Activated naive CD4-positive, alpha-beta T cell treated with anti-CD3 and anti-CD28 coated beads, Interleukin-2, amount 50 U/mL, for 72 hours (primary cell): ENCODE data around the gene ADAM8. TPM values are rescaled to one million over a fixed set of nuclear protein-coding genes. Genes with fewer than 3 reads are reported as not detected.

Experiments used
- ATAC-seq, 2 donors: fragments of 150-1000 bp; cut with Tn5 transposase; 2 replicates each; pipeline ENCODE4 v1.10.0; 2021; ENCODE audit warnings: mild to moderate bottlenecking in 2 of 2, moderate library complexity in 2 of 2
- DNase-seq, 2 donors: peaks; one replicate each; pipeline ENCODE4 v3.0.0; 2021 to 2022; ENCODE audit warnings: low spot score in 2 of 2
- H3K27ac Mint-ChIP-seq, 2 donors: one replicate each; pipeline ENCODE4 v1.8.0; 2022; ENCODE audit warnings: mild to moderate bottlenecking in 2 of 2, mixed read lengths in 2 of 2
- H3K36me3 Mint-ChIP-seq, 2 donors: one replicate each; pipeline ENCODE4 v1.8.0; 2022; ENCODE audit warnings: mixed read lengths in 2 of 2
- H3K9me3 Mint-ChIP-seq, 2 donors: one replicate each; pipeline ENCODE4 v1.8.0; 2022; ENCODE audit warnings: mixed read lengths in 2 of 2
- total RNA-seq, 2 donors: library from RNA; stranded (reverse); gene quantifications; one replicate each; pipeline ENCODE4 v1.2.3, GENCODE V29; 2022

The ADAM8 gene
- total RNA-seq, 2 donors from 2014 or later, result 101 to 201 TPM

DNA sequence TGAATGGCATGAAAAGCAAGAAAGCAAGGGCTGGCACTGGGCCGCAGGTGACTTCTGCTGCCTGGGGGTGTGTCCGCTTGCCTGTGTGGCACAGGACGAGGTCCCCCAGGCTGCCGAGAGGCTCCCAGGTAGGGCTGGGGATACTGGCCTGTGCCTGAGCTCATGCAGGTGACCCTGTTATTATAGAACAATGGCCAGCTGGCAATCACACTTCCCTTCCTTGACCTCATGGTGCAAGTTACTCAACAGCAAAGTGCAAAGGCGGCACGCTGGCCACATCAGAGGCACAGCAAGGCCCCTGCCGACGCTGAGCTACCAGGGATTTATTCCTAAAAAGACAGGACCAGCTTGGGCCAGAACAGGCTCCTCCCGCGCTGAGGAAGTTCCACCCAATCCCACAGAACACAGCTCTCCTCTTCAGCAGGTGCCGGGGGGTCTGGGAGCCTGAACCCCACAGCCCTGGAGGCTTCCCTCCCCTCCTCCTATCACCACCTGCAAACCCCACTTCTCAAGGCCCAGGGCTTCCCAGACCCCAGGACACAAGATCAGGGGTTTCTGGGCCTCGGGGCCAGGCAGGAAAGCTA, 1.4 kb upstream of the ADAM8 start:
- ATAC-seq (no peak), DNase-seq (no peak)
- Mint-ChIP-seq H3K9me3 (no peaks in the 10 kb centered on the region), H3K27ac (peak overlapping the region in 1 of 2 donors; percentile 59), H3K36me3 (peaks cover 6% of the 10 kb centered on the region in 2 donors)

DNA sequence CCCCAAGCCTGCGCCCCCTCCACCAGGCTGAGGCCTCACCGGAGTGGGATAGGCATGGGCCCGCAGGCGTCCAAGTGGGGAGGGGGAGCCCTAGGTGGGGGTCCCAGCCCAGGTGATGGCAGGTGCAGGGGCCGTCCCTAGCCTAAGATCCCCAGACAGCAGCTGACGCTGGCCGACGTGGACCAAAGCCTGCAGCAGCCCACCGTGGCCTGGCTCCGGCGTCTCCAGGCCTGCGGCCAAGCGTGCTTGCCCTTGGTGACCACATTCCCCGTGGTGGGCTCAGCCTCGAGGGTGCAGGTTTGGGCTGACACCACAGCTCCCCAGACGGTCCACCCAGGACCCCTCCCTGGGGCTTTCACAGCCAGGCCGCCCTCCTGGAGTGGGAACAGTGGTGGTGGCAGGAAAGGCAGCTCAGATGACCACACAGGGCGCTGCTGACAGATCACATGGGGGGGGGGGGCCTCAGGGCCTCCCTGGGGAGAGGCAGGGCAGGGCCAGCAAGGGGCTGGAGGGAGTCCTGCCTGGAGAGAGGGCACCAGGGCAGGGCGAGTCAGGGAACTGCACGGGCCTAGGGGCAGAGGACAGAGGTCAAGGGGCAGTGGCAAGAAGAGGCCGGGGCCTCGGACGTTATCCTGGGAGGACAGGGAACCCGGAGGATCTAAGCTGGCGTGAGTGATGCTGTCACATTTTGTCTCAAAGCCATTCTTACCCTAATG, 767 bp upstream of the ADAM8 start:
- no peak for ATAC-seq
- H3K36me3 Mint-ChIP-seq, result peaks cover 6% of the 10 kb centered on the region in 2 donors
- H3K9me3 Mint-ChIP-seq, result no peaks in the 10 kb centered on the region
- no peak for DNase-seq
- peak overlapping the region in 1 of 2 donors; percentile 59 for H3K27ac Mint-ChIP-seq

DNA sequence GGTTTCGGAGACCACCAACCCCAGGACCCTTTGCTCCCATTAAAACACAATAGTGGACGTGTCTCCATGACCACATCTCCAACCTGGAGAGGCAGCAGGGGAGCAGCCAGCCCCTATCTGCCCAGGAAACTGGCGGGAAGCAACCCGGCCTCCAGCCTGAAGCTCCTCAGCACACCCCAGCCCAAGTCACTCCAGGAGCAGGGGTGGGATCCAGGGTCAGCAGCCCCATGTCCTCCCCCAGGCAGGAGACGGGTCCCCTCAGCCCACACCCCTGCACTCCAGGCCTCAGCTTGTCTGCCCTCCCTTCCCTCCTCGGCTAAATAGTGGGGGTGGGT, 601 bp downstream of the ADAM8 start:
- peak overlapping the region; percentile 77 to 87 for H3K27ac Mint-ChIP-seq
- H3K9me3 Mint-ChIP-seq, result no peaks in the 10 kb centered on the region
- H3K36me3 Mint-ChIP-seq, result peaks cover 6% of the 10 kb centered on the region in 2 donors
- DNase-seq, result peak in 1 of 2 donors; percentile 21
- ATAC-seq, result peak in 1 of 2 donors; percentile 0

DNA sequence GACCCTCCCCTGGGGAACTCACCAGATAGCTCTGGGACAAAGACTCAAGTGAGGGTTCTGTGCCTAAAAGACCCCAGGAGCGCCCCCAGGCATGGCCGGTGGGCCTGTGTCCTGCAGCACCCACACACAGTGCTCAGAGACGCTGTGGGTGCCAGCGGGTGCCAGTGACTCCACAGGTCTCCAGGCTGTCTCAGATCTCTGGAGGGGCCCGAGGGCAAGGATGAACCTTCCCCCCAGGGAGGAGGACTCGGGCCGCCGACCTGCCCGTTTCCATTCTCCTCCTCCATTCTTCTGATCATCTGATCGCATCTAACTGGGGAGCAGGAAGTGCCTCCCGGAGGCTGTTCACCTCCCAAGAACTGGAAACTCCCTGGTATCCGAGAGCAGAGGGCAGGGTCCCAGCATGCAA, 980 bp downstream of the ADAM8 start:
- peaks cover 6% of the 10 kb centered on the region in 2 donors for H3K36me3 Mint-ChIP-seq
- ATAC-seq (peak; percentile 42 to 53), DNase-seq (peak in 1 of 2 donors; percentile 56)
- H3K27ac Mint-ChIP-seq, result peak overlapping the region; percentile 77 to 87
- H3K9me3 Mint-ChIP-seq, result no peaks in the 10 kb centered on the region

DNA sequence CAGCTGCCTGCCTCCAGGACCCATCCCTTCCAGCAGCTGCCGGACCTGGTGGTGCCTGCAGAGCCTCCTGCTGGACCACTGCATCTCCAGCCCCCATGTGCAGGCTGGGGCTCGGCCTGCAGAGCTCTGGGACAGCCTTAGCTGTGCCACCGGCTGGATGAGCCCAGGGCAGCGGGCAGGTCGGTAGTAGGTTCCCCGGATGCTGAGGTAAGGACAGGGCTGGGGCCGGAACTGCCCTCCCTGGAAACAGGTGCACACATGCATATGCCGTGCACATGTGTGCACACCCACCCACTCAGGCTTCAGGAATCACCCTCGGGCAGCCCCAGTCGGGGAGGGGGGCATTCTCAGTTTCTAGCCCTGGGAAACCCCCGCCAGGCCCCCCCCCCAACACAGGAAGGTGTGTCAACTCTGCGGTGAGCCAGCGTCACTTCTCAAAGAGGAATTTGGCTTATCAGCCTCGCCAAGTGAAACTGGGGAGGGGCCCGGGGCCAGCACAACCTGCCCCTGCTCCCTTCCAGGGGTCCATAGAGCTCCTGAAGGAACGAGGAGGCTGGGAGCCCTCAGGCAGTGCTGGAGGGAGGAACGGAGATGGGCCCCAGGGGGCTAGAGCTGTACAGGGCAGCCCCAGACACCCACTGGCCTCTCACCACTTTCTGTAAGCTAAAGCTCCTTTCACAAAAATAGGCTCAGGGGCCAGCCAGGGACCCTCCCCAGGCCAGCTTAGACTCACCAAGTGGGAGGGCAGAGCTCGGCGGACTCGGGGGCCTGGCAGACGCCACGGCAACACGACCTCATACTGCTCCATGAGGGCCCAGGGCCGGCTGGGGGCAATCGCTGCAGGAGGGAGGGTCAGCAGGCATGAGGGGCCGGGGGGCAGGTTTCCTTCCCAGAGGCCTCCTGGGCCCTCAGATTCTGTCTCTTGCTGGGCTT, 1.7 kb downstream of the ADAM8 start:
- H3K36me3 Mint-ChIP-seq, result peaks cover 6% of the 10 kb centered on the region in 2 donors
- no peaks in the 10 kb centered on the region for H3K9me3 Mint-ChIP-seq
- ATAC-seq, result peak; percentile 72 to 80
- peak overlapping the region; percentile 85 to 87 for H3K27ac Mint-ChIP-seq
- peak; percentile 59 to 91 for DNase-seq

DNA sequence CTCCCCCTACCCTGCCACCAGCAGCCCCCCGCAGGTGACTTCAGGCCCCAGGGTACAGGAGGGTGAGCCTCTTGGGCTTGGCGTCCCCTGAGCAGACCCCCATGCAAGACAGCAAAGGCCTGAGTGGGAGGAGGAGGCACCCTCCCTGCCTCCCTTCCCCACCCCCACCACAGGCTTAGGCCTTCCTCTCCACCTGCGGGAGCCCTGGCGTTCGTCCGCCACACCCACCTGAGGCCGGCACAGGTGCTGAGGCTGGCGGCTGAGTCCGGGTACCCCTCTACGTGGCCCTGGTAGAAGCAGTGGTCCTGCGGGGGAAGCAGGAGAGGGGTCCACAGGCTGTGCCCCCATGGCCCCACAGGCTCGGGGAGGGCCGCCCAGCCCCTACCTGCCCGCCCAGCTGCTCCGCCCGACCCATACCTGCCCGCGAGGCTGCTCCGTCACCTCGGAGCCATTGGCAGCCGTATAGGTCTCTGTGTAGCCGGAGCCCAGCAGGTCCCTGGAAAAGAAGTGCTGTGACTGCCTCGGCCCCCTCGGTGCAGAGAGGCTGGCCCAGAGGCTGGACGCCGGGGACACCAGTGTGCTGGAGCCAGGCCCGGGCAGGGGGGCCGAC, 3.0 kb downstream of the ADAM8 start:
- H3K27ac Mint-ChIP-seq, result no peak overlapping the region
- DNase-seq (no peak), ATAC-seq (no peak)
- peaks cover 6% of the 10 kb centered on the region in 2 donors for H3K36me3 Mint-ChIP-seq
- no peaks in the 10 kb centered on the region for H3K9me3 Mint-ChIP-seq

DNA sequence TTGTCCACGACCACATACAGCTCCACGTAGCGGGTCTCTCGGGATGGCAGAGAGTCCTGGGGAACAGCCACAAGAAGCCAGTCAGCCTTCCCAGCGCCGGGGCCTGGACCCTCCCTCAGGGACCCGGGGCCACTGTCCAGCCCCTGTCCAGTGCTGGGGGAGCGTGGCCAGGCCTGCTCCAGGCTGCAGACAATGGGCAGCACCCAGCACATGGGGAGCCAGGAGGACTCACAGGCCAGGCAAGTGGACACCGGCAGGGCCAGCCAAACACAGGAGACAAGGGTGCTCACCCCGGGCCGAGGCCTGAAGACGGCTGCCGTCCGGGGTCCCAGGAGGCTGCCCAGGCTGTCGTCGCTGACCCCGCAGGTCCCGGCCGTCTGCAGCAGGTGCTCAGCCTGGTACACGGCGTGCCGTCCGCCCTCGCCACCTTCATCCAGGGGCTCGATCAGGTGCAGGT, 3.7 kb downstream of the ADAM8 start:
- peaks cover 6% of the 10 kb centered on the region in 2 donors for H3K36me3 Mint-ChIP-seq

DNA sequence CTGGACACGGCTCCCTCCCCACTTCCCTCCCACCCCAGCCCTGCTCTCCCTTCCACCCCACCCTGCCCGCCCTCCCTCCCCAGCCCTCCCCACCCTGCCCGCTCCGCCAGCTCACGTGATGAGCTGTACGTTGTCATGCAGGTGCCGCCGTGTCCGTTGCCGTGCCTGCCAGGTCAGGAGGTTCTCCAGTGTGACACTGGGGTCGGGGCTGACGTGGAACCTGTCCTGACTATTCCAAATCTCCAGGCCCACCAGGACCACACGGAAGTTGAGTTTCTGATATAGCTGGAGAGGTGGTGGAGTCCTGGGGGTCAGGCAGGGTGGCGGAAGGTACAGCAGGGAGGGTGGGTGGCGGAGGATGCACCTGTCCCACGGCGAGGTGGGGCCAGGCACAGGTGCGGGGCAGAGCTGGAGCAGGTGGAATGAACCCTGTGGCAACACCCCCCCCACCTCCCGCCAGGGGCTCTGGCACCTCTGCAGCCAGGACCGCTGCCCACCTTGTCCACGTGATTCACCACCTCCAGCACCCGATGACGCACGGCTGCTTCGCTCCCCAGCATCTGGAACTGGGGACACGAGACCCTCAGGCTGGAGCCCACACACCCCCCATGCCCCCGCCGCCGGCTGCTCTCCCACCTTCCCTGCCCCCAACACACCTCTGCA, 4.2 kb downstream of the ADAM8 start:
- H3K9me3 Mint-ChIP-seq, result no peaks in the 10 kb centered on the region
- H3K27ac Mint-ChIP-seq, result no peak overlapping the region
- H3K36me3 Mint-ChIP-seq, result peaks cover 6% of the 10 kb centered on the region in 2 donors
- ATAC-seq (no peak), DNase-seq (no peak)

More for the DNA sequence above, 3.7 kb downstream of the ADAM8 start:
- Mint-ChIP-seq H3K27ac (no peak overlapping the region), H3K9me3 (no peaks in the 10 kb centered on the region)
- DNase-seq, result no peak
- no peak for ATAC-seq

DNA sequence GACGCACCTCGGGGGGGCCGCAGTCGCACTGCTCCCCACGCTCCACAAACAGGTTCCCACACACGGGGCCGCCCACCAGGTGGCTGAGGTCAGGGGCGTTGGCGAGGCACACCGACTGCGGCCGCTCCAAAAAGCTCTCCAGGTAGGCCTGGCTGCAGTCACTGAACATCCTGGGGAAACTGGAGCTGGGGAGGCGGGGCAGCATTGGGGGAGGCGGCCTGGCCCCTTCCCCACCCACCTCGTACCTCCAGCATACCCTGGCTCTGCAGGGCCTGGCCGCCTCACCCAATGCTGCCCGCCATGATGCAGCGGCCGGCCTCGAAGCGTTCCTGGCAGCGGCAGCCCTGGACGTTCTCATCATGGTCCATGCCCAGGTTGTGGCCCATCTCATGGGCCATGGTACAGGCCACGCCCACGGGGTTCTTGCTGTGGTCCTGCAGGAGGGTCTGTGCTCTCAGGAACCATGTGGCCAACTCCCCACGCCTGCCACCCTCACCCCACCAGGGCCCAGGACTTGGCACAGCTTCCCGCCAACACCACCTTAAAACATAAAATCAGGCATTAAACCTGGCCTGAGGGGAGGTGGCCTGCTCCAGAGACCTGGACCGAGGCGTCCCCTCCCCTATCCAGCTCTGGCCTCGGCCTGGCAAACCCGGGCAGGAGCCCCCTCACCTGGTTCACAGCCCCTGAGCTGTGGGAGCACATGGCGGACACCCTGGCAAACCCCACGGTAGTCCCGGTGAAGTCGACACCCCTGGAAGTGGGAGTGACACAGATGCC, 5.0 kb downstream of the ADAM8 start:
- Mint-ChIP-seq H3K27ac (no peak overlapping the region), H3K9me3 (no peaks in the 10 kb centered on the region), H3K36me3 (peaks cover 6% of the 10 kb centered on the region in 2 donors)
- no peak for ATAC-seq
- DNase-seq, result no peak

DNA sequence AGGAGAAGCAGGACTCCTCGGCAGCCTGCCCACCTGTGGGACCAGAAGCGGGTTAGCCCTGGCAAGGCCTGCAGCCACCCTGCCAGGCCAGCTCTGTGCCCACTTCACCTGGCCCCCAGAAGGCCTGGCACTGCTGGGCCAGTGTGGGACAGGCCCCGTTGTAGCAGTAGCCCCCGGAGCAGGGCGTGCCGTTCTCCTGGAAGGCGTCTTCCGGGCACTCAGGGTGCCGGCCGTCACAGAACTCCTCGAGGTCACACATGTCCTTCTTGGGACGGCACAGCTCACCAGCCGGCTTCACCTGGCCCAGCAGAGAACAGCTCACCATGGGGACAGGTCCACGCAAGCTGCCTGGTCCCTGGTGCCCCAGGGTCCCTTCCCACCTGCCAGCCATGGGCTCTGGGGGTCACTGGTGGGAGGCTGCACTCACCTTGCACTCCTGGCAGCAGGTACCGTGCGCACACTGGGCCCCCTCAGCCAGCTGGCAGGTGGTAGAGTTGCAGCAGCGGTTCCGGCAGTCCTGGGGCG, 5.8 kb downstream of the ADAM8 start:
- Mint-ChIP-seq H3K36me3 (peaks cover 3 to 4% of the 10 kb centered on the region in 2 donors), H3K27ac (no peak overlapping the region), H3K9me3 (no peaks in the 10 kb centered on the region)
- no peak for ATAC-seq
- DNase-seq, result no peak

DNA sequence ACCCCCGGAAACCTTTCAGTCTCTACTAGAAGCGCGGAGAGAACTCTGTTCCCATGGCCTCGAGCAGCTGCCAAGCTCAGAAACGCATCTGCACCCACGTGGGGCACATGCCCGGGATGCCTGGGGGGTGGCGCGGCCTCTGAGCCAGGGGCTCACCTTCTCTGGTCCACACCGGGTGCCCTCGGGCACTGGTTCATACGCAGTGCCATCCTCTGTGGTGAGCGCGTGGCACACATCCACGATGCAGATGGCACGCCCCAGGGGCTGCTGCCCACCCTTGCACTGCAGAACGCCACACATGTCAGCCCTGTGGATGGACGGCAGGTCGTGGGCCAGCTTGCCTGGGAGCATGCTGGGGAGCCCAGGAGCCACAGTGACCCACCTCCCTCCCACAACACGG, 6.5 kb downstream of the ADAM8 start:
- DNase-seq (no peak), ATAC-seq (no peak)
- Mint-ChIP-seq H3K9me3 (no peaks in the 10 kb centered on the region), H3K27ac (no peak overlapping the region), H3K36me3 (no peaks in the 10 kb centered on the region)

DNA sequence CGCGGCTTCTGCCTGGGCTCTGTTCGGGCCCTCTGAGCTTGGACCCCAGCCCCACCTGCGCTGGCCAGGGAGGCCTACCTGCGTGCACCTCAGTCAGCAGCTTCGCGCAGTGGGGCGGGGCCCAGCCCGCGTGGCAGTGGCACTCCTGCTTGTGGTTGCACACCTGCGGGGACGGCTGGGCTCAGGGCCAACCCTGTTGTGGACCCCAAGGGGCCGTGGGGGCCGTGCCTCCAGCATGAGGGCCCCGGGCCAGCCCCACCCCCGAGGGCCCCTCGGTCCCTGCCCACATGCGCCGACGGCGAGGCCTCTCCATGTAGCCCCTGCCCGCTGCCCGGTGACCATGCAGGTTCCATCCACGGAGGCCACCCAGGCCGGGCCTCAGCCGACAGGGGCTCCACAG, 7.3 kb downstream of the ADAM8 start:
- Mint-ChIP-seq H3K27ac (peak overlapping the region in 1 of 2 donors; percentile 44), H3K9me3 (no peaks in the 10 kb centered on the region), H3K36me3 (no peaks in the 10 kb centered on the region)
- ATAC-seq, result no peak
- no peak for DNase-seq

DNA sequence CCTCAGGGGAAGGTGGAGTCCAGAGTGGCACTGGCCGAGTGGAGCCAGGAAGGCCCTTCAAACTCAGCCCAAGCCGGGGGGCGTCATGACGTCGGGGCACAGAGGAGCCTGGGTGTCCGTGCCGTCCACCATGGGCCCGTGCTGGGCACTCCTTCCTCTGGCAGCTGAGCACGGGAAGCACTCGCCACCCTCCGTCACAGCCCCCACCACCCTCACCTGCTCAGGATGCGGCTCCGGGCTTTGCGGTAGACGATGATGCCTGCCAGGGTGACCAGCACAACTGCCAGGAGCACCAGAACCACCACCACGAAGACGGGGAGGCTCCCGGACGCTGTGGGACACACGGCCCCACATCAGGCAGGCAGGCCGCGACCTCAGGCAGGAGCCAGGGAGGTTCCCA, 8.1 kb downstream of the ADAM8 start:
- DNase-seq, result no peak
- no peak for ATAC-seq
- Mint-ChIP-seq H3K9me3 (no peaks in the 10 kb centered on the region), H3K27ac (no peak overlapping the region), H3K36me3 (no peaks in the 10 kb centered on the region)

DNA sequence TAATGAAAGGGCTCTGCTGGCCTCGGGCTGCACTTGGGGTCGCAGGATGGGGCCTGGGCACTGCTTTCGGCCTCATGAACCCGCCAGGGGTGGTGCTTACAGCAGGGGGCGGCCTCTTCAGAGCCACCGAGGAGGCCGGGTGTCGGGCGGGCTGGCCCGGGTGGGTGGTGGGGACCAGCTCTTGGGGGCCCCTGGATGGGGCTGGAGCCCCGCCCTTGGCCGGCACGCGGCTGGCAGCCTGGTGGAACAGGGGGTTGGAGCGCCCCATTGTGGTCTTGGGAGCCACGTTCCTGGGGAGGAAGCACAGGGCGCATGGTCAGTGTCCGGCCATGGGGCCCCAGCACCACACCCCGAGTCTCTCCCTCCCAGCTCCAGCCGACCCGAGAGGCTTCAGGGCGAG, 8.8 kb downstream of the ADAM8 start:
- Mint-ChIP-seq H3K9me3 (no peaks in the 10 kb centered on the region), H3K36me3 (no peaks in the 10 kb centered on the region), H3K27ac (no peak overlapping the region)
- no peak for ATAC-seq
- DNase-seq, result no peak

DNA sequence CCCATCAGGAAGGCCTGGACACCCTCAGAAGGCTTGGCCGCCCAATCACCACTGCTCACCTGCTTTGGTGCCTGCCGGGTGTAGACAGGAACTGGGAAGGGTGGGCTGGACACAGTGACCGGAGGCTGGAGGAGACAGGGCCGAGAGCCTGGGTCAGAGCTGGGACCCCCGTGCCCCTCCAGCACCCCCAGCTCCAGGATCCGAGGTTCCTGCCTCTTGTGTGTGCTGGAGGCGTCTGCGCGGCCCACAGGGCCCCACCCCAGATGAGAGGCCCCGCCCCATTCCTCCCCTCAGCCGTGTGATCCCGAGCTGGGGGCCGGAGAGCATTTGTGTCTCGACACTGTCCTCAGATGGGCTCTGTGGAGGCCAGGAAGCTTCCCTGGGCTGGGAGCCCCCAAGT, 9.4 kb downstream of the ADAM8 start:
- Mint-ChIP-seq H3K36me3 (no peaks in the 10 kb centered on the region), H3K27ac (no peak overlapping the region), H3K9me3 (no peaks in the 10 kb centered on the region)
- ATAC-seq (no peak), DNase-seq (no peak)
